ENCODE results near the gene RAB8A.
"Not testable (repeated sequence)": the region's sequence is repeated elsewhere in the genome, so short reads cannot be mapped to it uniquely, and the experiment has no call there.

Gene RAB8A

DNA sequence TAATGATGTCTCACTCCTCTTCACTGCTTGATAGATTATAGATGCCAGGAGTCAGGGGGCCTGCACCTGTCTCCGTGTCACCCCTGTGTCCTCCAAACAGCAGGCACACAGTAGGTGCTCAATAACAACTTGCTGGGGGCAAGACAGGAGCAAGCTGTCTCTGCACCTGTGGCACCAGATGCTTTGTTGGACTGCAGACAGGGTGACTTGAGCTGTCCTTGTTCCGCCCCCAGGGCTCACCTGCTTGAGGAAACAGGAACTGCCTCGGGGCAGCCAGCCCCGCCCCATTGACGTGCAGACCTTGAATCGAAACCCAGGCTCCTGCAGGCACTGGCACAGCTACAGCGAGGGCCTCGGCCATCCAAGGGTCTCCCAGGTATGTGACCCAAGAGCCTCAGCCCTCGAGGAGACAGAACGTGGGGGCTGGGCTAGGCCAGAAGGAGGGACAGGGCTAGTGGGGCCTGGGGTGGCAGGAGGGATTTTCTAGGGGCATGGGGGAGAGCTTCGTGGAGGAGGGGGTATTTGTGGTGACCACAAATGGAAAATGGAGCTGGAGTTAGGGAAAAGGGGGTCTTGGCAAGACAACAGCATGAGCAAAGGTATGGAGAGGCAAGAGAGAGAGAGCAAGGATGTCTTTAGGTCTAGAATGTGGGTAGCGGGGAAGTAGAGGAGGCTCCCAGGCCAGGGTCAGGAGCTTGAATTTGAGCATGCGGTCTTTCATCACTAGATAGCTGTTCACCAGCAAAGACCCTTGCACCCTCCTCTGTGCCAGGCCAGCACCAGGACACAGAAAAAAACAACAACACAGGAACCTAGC, 31.9 kb downstream of the RAB8A start, which contains the start of gene HSH2D:
HSH2D (plus strand) TSS at position 287 of the 817 bp plus-strand sequence. CDS start 5,066 bp downstream, outside the sequence.
- FAIRE-seq, result no peak

DNA sequence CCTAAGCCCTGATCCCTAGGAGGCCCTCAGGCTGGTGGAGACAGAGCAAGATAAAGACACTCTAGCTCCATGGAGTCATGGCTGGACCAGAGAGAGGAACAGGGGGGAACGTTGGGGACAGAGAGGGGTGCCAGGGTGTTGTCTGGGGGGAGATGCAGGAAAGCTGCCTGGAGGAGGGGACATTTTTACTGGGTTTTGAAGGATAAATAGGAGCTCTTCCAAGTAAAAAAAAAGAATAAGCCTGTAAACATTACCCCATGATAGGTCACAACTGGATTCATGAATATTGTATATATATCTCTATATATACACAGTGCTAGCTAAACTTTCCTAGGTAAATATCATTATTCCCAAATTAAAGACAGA, 32.5 kb downstream of the RAB8A start:
- no peak for FAIRE-seq

DNA sequence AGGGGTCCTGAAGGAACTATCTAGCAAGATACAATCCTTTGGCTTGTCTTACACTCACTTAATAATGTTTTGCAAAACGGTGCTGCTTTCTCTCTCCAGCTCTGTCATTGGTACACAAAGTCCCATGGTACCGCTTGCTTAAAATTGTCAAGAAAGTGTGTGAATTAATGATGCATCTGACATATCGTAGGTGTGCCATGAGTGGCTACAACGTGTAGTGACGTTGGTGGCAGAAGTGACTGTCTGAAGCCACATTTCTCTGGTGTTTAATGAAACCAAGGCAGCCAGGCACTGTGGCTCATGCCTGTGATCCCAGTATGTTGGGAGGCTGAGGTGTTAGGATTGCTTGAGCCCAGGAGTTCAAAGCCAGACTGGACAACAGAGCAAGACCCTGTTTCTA, 34.4 kb downstream of the RAB8A start:
- no peak for FAIRE-seq

DNA sequence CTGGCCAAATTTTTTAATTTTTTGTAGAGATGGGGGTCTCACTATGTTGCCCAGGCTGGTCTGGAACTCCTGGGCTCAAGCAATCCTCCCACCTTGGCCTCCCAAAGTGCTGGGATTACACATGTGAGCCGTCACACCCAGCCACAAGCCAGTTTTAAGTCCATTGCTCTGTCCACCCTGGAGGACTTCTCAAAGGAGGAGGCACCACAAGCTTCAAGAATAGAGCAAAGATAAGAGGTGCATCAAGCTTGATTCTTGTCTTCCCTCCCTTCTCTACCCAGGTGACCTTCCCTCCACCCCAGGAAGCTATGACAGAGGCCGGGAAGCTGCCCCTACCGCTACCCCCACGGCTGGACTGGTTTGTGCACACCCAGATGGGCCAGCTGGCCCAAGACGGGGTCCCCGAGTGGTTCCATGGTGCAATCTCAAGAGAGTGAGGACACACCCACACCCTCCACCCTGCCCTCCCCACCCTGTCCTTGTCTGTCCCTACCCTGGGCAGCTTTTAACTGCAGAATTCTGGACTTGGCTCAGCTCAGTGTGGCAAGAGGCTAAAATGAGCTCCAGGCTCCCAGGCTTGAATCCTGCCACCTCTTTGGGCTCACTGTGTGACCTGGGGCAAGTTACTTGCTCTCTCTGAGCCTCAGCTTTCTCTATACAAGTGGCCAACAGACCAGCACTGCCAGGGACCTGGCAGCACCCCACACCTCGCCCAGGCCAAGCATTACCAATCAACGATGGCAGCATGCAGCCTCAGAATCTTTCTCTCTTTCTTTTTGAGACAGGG, 36.9 kb downstream of the RAB8A start:
- no peak for FAIRE-seq

DNA sequence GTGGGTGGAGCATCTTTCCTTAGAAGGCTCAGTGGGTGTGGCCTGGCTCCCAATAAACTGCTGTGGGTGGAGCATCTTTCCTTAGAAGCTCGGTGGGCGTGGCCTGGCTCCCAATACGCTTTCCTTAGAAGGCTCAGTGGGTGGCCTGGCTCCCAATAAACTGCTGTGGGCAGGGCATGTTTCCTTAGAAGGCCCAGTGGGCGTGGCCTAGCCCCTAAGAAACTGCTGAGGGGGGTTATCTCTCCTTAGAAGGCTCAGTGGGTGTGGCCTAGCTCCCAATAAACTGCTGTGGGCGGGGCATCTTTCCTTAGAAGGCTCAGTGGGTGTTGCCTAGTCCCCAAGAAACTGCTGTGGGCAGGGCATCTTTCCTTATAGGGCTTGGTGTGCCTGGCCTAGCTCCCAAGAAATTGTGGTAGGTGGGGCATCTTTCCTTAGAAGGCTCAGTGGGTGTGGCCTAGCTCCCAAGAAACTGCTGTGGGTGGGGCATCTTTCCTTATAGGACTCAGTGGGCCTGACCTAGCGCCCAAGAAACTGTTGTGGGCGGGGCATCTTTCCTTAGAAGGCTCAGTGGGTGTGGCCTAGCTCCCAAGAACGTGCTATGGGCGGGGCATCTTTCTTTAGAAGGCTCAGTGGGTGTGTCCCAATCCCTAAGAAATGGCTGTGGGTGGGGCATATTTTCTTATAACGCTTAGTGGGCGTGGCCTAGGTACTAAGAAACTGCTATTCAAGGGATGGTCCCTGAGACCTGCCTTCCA, 42.1 kb downstream of the RAB8A start:
- FAIRE-seq, result no peak

DNA sequence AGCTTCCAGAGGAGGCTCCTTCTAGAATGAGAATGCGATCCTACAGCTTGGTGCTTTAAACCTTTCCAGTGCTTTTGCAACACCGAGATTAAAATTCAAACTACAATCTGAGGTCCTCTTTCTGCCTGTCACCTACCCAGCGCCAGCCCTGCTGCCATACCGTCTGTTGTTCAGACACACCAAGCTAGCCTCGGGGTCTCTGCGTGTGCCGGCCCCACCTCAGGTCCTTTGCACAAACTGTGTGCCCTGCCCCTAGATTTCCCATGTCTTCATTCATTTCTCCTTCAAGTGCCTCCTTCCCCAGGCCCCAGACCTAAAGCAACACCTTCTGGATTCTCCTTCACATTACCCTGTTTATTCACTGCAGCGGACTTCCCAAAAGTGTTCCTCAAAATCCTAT, 42.9 kb downstream of the RAB8A start:
- no peak for FAIRE-seq

DNA sequence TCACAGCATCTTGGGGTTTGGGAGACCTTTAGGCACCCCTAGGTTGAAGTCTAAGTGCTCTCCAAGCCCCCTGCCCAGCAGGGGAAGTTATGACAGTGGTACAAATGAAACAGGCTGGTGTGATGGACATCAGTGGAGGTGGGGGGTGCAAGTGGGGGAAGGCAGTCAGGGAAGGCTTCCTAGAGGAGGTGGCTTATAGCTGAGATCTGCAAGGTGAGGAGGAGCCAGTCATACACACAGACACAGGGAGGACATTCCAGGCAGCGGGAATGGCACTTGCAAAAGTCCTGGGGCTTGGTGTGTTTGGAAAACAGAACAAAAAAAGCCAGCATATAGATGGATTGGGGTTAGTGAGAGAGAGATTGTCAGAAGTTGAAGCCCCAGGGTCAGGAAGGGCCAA, 43.4 kb downstream of the RAB8A start:
- FAIRE-seq, result no peak

DNA sequence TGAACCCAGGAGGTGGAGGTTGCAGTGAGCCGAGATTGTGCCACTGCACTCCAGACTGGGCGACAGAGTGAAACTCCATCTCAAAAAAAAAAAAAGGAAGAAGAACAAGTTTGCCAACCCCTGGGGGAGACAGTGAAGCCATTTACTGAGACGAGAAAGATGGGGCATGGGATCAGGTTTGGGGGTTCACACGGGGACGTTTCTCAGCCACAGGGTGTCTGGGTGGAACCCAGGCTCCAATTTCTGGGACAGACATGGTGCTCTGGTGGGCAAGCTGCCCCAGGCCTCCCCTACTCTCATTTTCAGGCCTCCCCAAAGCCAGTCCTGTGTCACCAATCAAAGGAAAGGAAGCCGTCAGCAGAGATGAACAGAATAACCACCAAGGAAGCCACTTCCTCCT, 45.2 kb downstream of the RAB8A start:
- no peak for FAIRE-seq

DNA sequence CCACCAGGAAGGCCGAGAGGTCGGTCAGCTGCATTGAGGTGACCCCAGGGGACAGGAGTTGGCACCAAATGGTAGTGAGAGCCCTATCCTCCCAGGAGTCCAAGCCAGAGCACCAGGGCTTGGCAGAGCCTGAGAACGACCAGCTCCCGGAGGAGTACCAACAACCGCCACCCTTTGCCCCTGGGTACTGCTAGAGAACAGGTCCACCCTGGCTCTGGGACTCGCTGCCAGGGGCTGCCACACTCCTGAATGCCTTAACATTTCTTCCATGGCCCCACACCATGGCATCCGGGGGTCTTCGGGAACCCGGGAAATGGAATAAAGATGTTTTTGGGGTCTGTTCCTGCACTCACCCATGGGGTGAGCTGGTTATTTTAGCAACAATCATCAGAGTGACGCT, 45.9 kb downstream of the RAB8A start:
- FAIRE-seq, result no peak

DNA sequence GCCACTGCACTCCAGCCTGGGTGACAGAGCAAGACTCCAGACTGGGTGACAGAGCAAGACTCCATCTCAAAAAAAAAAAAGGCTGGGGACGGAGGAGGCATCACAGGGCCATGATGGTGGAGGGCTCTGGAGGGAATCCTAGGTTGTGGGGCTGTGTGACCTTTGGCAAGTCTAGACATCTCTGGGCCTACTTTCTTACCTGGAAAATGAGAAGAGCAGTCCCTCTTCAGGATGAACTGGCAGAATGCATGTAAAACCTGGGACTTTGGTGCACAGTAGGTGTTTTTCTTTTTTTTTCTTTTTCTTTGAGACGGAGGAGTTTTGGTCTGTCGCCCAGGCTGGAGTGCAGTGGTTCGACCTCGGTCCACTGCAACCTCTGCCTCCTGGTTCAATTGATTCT, 48.0 kb downstream of the RAB8A start:
- no peak for FAIRE-seq

DNA sequence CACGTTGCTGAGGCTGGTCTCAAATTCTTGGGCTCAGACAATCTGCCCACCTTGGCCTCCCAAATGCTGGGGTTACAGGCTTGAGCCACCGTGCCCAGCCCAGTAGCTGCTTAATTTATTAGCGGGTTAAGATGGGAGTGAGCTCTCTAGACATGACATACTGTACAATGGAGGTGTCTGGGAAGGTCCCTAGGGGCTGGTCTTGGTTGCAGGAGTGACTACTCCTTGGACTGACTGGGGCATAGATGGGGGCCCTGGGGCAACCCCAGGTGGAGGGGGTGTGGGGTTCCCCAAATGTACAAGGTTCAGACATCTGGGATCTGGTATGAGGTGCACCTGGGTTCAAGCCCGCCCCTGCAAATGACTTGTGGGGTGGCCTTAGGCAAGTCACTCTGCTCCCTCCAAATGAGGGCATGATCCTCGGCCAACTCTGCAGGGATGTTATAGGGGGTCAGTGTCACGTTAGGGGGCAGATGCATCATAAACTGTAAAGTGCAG, 48.8 kb downstream of the RAB8A start:
- no peak for FAIRE-seq

DNA sequence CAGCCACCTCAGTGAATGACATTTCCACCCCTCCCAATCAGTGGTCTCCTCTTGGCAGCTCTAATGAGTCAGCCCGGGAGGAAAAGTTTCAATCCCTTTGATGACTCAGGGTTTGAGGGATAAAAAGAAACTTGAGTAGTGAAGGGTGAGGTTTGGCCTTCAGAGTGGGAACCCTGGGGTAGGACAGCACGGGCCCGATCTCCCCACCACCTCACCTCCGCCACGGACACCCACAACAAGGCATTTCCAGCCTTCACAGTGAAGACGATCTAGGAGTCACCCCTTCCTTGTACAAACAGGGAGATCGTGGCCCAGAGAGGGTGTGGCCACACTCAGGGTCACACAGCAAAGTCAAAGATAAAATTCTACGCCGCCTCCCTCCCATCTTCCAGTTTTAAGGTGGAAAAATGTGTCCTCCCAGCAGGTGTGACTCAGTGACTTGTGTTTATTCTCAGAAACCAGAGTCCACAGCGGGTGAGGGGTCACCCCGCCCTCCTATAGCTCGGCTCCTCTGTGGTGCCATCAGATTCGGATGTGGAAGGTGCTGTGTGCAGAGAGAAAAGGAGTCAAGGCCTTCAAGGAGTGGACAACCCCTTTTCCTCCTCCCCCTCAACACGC, 49.4 kb downstream of the RAB8A start:
- no peak for FAIRE-seq

DNA sequence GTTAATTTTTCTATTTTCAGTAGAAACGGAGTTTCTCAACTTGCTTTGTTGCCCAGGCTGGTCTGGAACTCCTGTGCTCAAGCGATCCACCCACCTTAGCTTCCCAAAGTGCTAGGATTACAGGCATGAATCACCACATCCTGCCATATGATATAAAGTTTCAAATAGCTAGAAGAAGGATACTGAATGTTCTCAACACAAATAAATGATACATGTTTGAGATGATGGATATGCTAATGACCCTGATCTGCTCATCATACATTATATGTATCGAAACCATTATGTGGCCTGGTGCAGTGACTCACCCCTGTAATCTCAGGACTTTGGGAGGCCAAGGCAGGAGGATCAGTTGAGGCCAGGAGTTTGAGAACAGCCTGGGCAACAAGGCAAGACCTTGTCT, 50.2 kb downstream of the RAB8A start:
- no peak for FAIRE-seq

DNA sequence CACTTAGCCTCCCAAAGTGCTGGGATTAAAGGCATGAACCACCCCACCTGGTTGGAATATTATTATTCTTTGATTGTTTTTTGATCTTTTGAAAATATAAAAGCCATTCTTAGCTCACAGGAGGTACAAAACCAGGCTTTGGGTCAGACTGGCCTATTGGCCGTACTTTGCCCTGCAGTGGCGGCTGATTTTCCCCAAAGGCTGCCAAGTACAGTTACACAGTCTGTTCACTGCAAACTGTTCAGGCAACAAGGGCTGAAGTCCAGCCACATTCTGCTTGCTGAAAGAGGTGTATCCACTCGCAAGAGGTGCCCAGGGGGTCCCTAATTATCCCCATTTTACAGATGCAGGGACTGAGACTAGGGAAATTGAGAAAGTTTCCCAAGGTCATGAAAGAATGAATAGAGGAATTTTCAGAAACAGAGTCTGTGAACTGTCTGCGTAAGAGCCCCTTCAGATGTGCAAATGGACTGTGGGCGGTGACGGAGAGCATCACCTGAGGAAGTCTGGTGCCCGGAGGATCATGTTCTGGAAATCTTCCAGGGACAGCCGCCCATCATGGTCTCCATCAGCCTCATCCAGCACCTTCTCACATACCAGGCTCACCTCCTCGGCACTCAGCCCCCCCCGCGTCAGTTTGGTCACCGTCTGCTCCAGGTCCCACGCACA, 52.7 kb downstream of the RAB8A start:
- no peak for FAIRE-seq

DNA sequence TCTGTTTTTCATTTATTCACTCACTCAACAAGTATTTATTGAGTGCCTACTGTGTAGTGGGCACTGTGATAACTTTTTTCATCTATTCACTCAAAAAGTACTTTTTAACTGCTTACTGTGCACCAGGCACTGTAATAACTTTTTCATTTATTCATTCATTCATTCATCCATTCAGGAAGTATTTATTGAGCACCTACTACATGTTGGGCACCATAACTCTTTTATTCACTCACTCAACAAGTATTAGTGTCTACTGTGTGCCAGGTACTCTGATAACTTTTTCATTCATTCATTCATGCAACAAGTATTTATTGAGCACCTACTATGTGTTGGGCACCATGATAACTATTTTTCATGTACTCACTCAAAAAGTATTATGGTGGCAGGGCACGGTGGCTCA, 54.7 kb downstream of the RAB8A start:
- FAIRE-seq, result no peak

DNA sequence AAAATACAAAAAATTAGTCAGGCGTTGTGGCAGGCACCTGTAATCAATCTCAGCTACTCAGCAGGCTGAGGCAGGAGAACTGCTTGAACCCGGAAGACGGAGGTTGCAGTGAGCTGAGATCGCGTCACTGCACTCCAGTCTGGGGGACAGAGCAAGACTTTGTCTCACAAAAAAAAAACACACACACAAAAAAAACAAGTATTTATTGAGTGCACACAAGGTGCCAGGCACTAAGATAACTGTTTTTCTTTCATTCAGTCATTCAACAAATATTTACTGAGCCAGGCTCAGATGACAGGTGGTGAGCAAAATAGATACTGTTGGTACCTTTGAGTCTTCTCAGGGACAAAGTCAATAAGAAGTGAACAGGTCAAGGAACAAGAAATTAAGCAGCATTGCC, 55.4 kb downstream of the RAB8A start:
- no peak for FAIRE-seq

DNA sequence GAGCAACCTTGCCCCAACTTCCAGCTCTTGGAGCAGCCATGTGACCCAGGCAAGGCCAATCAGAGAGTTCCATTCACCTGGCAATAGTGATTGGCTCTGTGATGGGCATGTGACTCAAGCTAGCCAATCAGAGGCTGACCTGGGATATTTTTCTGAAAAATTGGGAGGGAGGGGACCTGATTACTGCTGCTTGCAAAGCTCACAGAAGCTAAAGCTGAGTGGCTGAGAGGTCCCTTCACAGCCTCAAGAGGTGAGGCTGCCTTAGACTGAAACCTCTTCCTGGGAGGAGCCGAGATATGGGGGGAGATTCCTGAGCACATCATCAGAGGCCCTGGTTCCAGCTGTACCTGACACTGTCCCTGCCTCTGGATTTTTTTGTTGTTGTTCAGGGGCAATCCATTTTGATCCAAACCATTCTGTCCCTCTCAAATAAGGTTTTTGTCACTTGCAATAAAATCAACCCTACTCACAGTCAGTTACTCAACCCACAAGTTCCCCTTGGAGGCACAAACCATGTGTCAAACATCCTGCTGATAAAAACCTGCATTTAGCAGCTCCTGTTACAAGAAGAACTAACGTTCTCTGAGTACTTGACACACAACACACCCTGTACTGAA, 56.9 kb downstream of the RAB8A start:
- no peak for FAIRE-seq

DNA sequence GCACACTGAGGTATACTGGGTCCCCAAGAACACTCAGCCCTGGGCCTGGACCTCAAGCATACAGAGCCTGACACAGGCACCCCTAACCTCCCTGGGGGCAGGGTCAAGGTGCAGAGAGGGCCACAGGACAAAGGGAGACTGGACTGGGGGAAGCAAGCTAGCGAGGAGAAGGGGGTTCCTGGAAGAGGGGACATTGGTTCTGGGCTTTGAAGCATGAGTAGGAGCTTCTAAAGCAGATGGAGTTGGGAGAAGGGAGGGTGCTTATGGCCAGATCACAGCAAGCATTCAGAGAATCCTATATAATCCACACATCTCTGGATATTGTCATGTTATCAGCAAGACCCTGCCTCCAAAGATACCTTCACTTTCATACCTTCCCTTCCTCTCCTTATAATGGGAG, 58.4 kb downstream of the RAB8A start:
- no peak for FAIRE-seq

DNA sequence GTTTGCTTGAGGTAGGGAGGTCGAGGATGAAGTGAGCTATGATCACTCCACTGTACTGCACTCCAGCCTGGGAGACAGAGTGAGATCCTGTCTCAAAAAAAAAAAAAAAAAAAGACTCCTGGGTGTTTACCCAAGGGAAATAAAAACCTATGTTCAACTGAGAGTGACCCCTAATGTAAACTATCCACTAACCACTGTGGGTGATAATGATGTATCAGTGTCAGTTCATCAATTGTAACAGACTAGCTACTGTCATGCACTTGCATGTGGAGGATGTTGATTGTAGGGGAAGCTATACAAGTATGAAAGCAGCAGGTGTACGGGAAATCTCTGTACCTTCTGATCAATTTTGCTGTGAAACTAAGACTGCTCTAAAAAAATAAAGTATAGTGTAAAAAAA, 64.3 kb downstream of the RAB8A start:
- no peak for FAIRE-seq

DNA sequence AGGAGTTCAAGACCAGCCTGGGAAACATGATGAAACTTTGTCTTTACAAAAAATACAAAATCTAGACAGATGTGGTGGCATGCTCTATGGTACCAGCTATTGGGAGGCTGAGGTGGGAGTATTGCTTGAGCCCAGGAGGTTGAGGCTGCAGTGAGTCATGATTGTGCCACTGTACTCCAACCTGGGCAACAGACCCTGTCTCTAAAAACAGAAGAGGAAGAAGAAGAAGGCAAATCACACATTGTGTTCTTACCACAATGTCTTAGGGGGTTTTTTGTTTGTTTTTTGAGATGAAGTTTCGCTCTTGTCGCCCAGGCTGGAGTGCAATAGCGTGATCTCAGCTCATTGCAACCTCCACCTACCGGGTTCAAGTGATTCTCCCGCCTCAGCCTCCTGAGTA, 67.2 kb downstream of the RAB8A start:
- FAIRE-seq, result not testable (repeated sequence)

DNA sequence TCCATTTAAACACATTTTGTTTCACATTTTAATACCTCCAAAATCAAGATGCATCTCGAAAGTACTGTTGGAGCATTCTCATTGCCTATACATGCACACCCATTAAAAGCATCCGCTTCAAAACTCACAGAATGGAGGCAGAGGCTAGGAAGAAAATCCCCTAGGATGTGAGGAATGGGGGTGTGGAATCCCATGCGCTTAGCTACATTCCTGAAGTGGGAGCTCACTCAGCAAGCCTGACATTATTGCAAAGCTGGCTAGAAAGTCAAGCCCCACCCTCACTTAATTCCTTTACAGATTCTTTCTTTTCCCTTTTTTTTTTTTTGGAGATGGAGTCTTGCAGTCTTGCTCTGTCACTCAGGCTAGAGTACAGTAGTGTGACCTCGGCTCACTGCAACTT, 68.9 kb downstream of the RAB8A start:
- no peak for FAIRE-seq
